Mucosa of descending colon (tissue), 3 donors: Measurements from ENCODE around the gene SNX32. TPM values are rescaled to one million over a fixed set of nuclear protein-coding genes. Genes with fewer than 3 reads are reported as not detected.

Source experiments
- ATAC-seq: fragments of 200-7000 bp; cut with Tn5 transposase; one replicate; pipeline ENCODE4 v1.9.1; 2020; ENCODE audit warnings: mild to moderate bottlenecking, moderate library complexity
- DNase-seq, 3 donors: peaks; one replicate each; pipeline ENCODE4 v3.0.0-alpha.2; 2020
- H3K36me3 ChIP-seq: fragments of 200-600 bp; one replicate; pipeline ENCODE4 v1.8.0; 2021; ENCODE audit warnings: low read depth, mild to moderate bottlenecking
- H3K4me1 ChIP-seq: fragments of 200-600 bp; one replicate; pipeline ENCODE4 v1.8.0; 2021; ENCODE audit warnings: low read depth, mild to moderate bottlenecking
- H3K4me3 ChIP-seq: fragments of 200-600 bp; one replicate; pipeline ENCODE4 v1.8.0; 2021; ENCODE audit warnings: mild to moderate bottlenecking
- H3K9me3 ChIP-seq: fragments of 200-600 bp; one replicate; pipeline ENCODE4 v1.8.0; 2021; ENCODE audit warnings: mild to moderate bottlenecking
- intact Hi-C, 2 donors: fragments of 100-400 bp; cut with DNase I in 1 of 2; cut with micrococcal nuclease in 1 of 2; formaldehyde crosslinking; loops; one replicate each; pipeline versions ENCODE4 v1.11.0 to v1.11.1; 2022; cut with DNase I, micrococcal nuclease
- total RNA-seq, 3 donors: library from RNA; stranded (reverse); fragmentation: NEBNext Ultra II Directional in 2 of 3; extraction: Animal tissue kit (Norgen Biotek cat#: 25700) in 2 of 3; gene quantifications; one replicate each; pipeline versions ENCODE4 v1.2.1 to v1.2.4, GENCODE V29; 2021 to 2023
- TF ChIP-seq, protein P1 (sequence below): fragments of 200-600 bp; IDR thresholded peaks from one replicate; pipeline ENCODE4 v1.8.0; 2022; ENCODE audit warnings: antibody characterized with exemption, mild to moderate bottlenecking
- donor health status: DM: no; HTN: no; CAD: no; lungs with moderate emphysema.
- donor health status: DM: no; HTN: no; CAD: no.
- donor health status: DM: no; HTN: yes; CAD: no.

Gene SNX32
- total RNA-seq, 3 donors from 2014 or later, result 1.1 to 9.4 (median 1.4) TPM

DNA sequence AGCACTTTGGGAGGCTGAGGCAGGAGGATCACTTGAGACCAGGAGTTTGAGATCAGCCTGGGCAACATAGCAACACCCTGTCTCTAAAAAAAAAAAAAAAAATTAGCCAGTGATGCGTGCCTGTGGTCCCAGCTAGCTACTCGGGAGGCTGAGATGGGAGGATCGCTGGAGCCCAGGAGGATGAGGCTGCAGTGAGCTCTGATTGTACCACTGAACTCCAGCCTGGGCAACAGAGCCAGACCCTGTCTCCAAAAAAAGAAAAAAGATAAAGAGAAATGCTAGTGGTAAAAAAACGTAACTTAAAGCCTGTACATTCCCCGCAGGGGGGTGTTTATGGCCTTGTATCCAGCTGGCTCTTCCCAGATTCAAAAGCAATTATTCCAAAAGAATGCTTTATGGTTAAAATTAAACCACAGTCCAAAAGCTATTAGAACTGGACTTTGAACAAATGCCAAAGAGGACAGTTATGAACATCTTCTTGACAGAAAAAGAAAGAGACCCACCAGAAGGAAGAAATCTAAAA, 16.4 kb upstream of the SNX32 start:
- no peaks in the 10 kb centered on the region for H3K9me3 ChIP-seq
- H3K4me1 ChIP-seq, result peaks cover 21% of the 10 kb centered on the region
- DNase-seq (peak in 1 of 3 donors; percentile 29), ATAC-seq (no peak)
- intact Hi-C loops, result loop anchor here in 1 of 2 donors (10.0 kb wide), 1 partner anchor 113 kb away; no protein-coding TSS in a partner anchor
- peak overlapping the region; percentile 11 for H3K4me3 ChIP-seq
- H3K36me3 ChIP-seq, result no peaks in the 10 kb centered on the region
- TF ChIP-seq, protein P1, sequence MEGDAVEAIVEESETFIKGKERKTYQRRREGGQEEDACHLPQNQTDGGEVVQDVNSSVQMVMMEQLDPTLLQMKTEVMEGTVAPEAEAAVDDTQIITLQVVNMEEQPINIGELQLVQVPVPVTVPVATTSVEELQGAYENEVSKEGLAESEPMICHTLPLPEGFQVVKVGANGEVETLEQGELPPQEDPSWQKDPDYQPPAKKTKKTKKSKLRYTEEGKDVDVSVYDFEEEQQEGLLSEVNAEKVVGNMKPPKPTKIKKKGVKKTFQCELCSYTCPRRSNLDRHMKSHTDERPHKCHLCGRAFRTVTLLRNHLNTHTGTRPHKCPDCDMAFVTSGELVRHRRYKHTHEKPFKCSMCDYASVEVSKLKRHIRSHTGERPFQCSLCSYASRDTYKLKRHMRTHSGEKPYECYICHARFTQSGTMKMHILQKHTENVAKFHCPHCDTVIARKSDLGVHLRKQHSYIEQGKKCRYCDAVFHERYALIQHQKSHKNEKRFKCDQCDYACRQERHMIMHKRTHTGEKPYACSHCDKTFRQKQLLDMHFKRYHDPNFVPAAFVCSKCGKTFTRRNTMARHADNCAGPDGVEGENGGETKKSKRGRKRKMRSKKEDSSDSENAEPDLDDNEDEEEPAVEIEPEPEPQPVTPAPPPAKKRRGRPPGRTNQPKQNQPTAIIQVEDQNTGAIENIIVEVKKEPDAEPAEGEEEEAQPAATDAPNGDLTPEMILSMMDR, result no peak

DNA sequence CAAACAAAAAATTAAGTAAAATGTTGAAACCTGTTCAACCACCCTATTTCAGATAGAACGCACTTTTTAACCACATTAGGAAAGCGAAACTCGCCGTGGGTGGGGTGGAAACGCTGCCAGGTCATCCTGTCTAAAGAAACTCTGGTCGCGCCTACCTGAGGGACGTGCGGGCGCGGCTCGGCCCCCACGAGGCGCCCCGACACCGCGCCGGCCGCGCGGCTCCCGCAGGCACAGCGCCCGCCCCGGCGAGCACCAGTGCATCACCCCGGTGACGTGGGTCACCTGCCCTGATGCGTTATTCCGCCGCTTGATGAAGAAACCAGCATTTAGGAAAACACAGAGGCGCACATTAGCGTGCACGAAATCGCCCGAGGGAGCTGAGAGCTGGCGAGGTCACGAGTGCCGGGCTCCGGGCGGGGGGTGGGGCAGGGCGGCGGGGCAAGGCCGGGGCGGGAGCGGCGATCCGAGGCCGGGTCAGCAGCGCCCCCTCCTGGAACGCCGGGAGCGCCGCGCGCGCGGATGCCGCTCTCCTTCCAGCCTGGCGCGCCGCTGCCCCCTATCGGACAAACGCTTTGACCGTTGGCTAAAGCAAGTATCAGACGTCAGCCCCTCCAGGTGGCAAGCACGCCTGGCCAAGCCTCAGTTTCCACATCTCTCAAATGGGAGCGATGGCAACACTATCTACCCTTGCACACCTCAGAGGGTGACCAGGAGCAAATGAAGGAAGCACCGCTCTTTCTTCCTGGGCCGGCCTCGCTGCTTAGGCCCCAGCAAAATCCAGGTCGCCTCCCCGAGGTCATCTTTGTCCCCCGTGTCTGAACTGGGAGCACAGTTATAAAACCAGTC, 15.7 kb upstream of the SNX32 start:
- DNase-seq, result peak; percentile 95 to 99 (median 98)
- Histone ChIP-seq H3K4me1 (peaks cover 23% of the 10 kb centered on the region), H3K36me3 (no peaks in the 10 kb centered on the region), H3K4me3 (peak overlapping the region; percentile 11), H3K9me3 (no peaks in the 10 kb centered on the region)
- intact Hi-C loops, result loop anchor here in 1 of 2 donors (10.0 kb wide), 1 partner anchor 113 kb away; no protein-coding TSS in a partner anchor
- peak; percentile 91 for ATAC-seq
- TF ChIP-seq, protein P1, result peak; percentile 99

DNA sequence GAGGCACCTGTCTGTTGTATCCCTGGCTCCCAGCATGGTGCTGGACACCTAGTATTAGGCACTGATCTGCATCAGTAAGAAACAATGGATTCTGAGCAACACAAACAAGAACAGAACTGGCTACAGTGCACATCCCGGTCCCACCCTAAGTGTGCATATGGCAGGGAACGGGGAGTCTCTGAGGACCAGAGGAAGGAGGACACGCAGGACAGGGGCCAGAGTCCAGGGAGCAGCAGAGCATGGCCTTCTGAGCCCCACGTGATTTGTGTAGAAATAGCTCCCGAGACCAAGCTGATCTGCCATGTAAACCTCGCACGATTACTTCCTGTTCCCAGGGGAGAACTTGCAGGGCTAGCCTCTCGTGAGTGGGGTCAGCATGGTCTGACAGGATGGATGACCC, 12.7 kb upstream of the SNX32 start:
- peaks cover 31% of the 10 kb centered on the region for H3K4me1 ChIP-seq
- peak; percentile 68 to 76 (median 69) for DNase-seq
- intact Hi-C loops, result no loop called here
- TF ChIP-seq, protein P1, result no peak
- H3K9me3 ChIP-seq, result no peaks in the 10 kb centered on the region
- H3K36me3 ChIP-seq, result no peaks in the 10 kb centered on the region
- peak; percentile 70 for ATAC-seq
- H3K4me3 ChIP-seq, result no peak overlapping the region

DNA sequence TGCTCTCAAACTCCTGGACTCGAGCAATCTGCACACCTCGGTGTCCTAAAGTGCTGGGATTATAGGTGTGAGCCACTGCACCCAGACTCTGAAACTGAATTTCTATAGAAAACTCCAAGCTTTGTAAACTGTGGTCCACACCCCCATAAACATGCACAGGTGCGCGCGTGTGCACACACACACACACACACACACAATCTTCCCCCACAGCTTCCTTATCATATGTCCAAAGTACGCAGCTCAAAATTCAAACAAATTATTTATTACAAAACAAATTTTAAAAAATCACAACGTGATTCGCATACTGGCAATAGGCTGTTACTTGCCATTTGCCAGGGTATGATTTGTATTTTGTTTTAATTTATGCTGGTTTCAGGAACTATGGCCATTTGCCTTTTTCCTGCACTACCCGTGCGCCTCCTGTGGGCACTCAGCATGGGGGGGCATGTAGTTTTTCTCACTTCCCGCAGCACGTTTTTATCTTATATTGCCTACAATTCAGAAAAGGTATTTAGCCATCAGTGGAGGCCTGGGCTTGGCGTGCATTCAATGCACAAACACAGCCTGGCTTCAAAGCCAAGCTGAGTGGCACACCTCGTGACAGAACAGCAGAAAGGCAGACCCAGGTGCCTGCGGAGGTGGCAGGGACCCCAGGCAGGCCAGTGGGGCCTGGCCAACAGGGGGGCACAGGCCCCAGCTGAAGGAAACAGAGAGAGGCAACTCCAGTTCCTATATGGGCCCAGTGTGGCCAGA, 10.8 kb upstream of the SNX32 start:
- no peaks in the 10 kb centered on the region for H3K9me3 ChIP-seq
- TF ChIP-seq, protein P1, result no peak
- H3K4me1 ChIP-seq, result peaks cover 29% of the 10 kb centered on the region
- no peaks in the 10 kb centered on the region for H3K36me3 ChIP-seq
- H3K4me3 ChIP-seq, result no peak overlapping the region
- peak; percentile 62 for ATAC-seq
- peak; percentile 70 to 75 (median 73) for DNase-seq
- intact Hi-C loops, result no loop called here

DNA sequence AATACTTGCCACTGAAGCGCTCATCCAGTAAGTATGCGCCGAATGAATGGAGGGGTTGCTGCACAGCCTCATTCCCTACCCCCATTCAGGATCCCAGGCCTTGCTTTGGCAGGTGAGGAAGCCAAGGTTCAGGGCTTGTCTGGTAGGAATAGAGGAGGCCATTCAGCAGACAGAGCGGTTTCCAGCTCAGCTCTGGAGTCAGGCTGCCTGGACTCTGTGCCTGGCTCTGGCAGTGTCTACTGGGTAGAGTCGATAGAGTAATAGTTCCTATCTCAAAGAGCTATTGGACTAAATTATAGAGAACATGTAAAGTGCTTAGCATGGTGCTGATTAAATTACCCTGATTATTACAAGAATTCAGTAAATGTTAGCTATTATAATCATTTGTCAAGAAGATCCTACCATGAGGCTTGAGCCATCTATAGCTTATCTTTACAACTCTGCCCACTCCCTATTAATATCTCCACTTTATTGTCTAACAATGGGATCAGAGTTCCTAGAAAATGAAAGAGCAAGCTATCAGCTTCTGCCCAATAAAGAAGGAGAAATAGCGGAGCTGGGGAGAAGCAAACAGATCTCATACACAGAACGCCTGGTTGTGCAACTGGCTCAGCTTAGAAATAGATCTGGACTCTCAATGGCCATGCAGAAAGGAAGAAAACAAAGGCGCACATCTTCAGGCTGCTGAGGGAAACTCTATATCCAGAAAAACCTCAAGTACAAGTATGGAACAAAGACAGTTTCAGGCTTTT, 6.6 kb upstream of the SNX32 start:
- intact Hi-C loops, result no loop called here
- H3K9me3 ChIP-seq, result no peaks in the 10 kb centered on the region
- TF ChIP-seq, protein P1, result no peak

More for the DNA sequence above, 6.6 kb upstream of the SNX32 start:
- no peak overlapping the region for H3K4me3 ChIP-seq
- peak; percentile 33 for ATAC-seq
- peaks cover 21% of the 10 kb centered on the region for H3K4me1 ChIP-seq
- no peaks in the 10 kb centered on the region for H3K36me3 ChIP-seq
- DNase-seq, result no peak
